Measurements from ENCODE around the gene CLEC18C.
"Not testable (repeated sequence)": the region's sequence is repeated elsewhere in the genome, so short reads cannot be mapped to it uniquely, and the experiment has no call there.

Gene CLEC18C

DNA sequence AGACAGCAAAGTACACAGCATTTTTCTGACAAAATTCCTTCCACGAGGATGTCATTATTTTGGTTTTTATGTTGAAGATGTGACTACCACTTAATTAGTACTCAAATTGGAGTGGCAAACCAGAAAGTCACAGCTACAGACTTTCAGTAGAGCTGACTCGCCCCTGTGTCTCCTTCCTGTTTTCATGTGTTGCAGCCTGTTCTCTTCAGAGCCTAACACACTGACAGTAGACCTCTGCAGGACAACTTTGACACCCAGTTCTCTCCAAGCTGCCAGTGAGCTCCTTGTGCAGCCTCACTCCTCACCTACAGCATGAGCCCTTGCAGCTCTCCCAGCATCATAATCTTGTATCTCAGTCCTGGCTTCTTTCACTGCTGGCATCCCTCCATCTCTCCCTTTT is 49.0 kb downstream of the CLEC18C start:
- DNase-seq: not testable (repeated sequence)

- not testable (repeated sequence) for DNase-seq
Observed at GRCh38 chr16:70223216-70223615, 49.6 kb downstream of the CLEC18C start.

DNA sequence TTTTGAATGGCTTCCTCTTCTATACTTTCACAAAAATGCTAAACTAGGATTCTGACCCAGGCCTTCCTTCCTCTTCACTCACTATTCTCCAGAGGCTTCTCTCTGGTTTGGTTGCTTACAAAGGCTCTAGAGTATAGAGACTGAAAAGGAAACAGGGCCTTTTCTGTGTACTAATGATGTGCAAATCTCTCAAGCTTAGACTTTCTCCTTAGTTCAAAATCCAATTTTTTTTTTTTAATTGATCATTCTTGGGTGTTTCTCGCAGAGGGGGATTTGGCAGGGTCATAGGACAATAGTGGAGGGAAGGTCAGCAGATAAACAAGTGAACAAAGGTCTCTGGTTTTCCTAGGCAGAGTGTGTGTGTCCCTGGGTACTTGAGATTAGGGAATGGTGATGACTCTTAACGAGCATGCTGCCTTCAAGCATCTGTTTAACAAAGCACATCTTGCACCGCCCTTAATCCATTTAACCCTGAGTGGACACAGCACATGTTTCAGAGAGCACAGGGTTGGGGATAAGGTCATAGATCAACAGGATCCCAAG is 50.5 kb downstream of the CLEC18C start:
- not testable (repeated sequence) for DNase-seq

- DNase-seq: not testable (repeated sequence)
Observed at GRCh38 chr16:70224645-70225044, 51.1 kb downstream of the CLEC18C start.

DNA sequence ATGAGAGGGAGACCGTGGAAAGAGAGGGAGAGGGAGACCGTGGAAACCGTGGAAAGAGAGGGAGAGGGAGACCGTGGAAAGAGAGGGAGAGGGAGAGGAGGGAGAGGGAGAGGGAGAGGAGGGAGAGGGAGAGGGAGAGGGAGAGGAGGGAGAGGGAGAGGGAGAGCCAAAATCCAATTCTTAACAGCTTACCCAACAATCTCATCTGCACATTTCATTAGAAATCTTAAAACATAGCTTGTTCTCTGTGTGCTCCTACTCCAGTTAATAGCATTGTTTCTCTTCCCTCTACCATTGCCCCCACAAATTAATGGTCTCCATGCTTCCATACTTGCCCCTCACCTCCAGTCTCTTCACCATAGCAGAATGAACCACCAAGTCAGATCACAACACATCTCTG is 51.8 kb downstream of the CLEC18C start:
- not testable (repeated sequence) for DNase-seq

DNA sequence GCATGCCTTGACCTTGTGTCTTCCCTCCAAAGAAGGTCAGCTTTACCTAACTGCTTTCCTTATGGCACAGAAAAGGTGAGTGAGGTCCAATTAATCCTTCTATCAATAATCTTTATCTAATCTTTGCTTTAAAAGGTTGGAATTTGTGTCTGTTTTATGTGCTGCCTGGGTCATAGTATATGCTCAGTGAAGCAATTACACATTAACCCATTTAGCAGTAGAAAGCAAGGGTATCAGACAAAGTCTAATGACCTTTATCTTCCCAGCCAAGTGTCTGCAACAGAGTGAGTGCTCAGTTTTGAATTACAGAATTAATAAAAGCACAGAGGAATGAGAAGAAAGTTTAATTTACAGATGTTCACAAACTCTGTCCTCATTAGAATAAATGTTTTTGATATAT is 52.4 kb downstream of the CLEC18C start:
- DNase-seq: not testable (repeated sequence)

DNA sequence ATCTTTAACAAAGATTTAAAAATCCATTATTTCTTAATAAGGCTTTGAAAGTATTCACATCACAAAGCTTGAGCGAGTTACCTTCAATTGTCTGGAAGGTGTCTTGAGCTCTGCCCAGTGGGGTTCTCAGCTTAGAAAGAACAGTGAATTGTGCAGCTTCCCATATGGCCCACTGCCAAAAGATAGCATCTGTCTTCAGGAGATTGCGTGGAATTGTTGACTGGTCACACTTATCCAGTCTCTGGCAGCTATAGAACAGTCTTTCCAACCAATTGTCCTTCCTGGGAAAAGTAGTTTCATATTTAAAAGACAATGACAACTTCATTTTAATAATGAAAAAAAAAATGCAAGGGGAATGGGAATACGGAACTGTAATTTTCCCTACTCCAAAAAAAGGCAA is 58.2 kb downstream of the CLEC18C start:
- DNase-seq: peak; percentile 40 to 50

Measured in NCI-H524 (cell line).